ENCODE measurements around the gene CHD3. TPM values are rescaled to one million over a fixed set of nuclear protein-coding genes. Genes with fewer than 3 reads are reported as not detected.

CHD3 gene
- total and polyA plus RNA-seq, 2 of the 13 experiments (the other 11 are each of a cell fraction or from before 2014, with no cell fraction given) = 2.7 to 3.7 TPM

DNA sequence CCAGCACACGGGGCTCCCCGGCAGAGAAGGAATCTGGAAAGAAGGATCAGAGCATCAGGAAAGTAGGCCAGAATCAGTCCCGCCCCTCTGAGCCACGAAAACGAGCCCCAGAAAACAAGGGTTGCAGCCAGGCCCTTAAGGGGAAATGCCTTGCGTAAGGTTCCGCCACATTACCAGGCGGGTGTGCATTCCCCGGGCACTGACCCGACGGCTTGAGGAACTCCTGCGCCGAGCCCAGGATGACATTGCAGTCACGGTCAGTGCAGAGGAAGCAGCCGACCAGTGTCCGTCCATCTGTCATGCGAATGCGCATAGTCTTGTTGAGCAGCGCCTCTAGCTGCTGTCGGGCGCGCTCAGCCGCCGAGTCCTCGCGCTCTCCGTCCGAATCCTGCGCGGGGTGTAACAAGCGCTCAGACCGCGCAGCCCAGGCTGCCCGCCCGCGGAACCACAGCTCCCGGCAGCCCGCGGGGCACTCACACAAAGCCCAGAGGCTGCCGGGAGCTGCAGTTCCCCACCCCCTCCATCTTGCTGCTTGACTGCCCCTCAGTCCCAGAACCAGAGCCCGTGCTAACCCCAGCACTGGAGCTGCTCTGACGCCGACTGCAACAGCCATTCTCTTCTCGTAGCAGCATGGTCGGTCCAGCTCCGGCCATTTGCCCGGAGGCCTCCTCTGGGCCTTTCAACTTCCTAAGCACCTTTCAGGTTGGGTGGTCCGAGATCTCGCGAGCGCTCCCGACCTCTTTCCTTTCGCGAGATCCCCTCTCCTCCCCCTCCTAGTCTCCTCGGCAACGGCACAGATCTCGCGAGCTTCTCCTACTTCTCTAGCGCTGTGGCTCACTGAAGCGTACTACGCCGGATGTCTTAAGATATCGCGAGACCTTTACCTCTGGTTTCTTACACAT lies 31.5 kb upstream of the CHD3 start, which contains the start of gene NAA38 (continued):
- TF ChIP-seq TFDP2 (CRISPR knock-in tag; IDR thresholded peaks at IDR 0.05) (peak; percentile 84), ZNF264 (CRISPR knock-in tag; IDR thresholded peaks at IDR 0.05) (0 out of 2 replicates have a peak, but pooled peaks have one; percentile 52), NPAS2 (CRISPR knock-in tag; IDR thresholded peaks at IDR 0.05; ENCODE audit: borderline replicate concordance) (no peak), CEBPB (IDR thresholded peaks at IDR 0.05; ENCODE audit: borderline replicate concordance, low read depth, low read length) (no peak), ZNF256 (CRISPR knock-in tag; conservative IDR thresholded peaks at IDR 0.05) (0 out of 2 replicates have a peak, but pooled peaks have one; percentile 76), BATF2 (CRISPR knock-in tag; IDR thresholded peaks at IDR 0.05) (no peak), ZNF383 (CRISPR knock-in tag; IDR thresholded peaks at IDR 0.05; ENCODE audit: borderline replicate concordance) (no peak), PHF21A (CRISPR knock-in tag; IDR thresholded peaks at IDR 0.05) (peak; percentile 1; the same call in 1 of the 2 replicates), JDP2 (CRISPR knock-in tag; IDR thresholded peaks at IDR 0.05; ENCODE audit: borderline replicate concordance) (no peak), ZNF329 (CRISPR knock-in tag; IDR thresholded peaks at IDR 0.05; ENCODE audit: low read depth) (no peak), CAMTA2 (CRISPR knock-in tag; IDR thresholded peaks at IDR 0.05; ENCODE audit: borderline replicate concordance) (no peak), BCL3 (CRISPR knock-in tag; IDR thresholded peaks at IDR 0.05) (no peak; the same call in 1 of the 2 replicates), SP4 (CRISPR knock-in tag; IDR thresholded peaks at IDR 0.05) (no peak)
- TF ChIP-seq, protein P1, sequence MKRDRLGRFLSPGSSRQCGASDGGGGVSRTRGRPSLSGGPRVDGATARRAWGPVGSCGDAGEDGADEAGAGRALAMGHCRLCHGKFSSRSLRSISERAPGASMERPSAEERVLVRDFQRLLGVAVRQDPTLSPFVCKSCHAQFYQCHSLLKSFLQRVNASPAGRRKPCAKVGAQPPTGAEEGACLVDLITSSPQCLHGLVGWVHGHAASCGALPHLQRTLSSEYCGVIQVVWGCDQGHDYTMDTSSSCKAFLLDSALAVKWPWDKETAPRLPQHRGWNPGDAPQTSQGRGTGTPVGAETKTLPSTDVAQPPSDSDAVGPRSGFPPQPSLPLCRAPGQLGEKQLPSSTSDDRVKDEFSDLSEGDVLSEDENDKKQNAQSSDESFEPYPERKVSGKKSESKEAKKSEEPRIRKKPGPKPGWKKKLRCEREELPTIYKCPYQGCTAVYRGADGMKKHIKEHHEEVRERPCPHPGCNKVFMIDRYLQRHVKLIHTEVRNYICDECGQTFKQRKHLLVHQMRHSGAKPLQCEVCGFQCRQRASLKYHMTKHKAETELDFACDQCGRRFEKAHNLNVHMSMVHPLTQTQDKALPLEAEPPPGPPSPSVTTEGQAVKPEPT (CRISPR knock-in tag; IDR thresholded peaks at IDR 0.05; ENCODE audit: low read depth) = no peak
- TF ChIP-seq, protein P2, sequence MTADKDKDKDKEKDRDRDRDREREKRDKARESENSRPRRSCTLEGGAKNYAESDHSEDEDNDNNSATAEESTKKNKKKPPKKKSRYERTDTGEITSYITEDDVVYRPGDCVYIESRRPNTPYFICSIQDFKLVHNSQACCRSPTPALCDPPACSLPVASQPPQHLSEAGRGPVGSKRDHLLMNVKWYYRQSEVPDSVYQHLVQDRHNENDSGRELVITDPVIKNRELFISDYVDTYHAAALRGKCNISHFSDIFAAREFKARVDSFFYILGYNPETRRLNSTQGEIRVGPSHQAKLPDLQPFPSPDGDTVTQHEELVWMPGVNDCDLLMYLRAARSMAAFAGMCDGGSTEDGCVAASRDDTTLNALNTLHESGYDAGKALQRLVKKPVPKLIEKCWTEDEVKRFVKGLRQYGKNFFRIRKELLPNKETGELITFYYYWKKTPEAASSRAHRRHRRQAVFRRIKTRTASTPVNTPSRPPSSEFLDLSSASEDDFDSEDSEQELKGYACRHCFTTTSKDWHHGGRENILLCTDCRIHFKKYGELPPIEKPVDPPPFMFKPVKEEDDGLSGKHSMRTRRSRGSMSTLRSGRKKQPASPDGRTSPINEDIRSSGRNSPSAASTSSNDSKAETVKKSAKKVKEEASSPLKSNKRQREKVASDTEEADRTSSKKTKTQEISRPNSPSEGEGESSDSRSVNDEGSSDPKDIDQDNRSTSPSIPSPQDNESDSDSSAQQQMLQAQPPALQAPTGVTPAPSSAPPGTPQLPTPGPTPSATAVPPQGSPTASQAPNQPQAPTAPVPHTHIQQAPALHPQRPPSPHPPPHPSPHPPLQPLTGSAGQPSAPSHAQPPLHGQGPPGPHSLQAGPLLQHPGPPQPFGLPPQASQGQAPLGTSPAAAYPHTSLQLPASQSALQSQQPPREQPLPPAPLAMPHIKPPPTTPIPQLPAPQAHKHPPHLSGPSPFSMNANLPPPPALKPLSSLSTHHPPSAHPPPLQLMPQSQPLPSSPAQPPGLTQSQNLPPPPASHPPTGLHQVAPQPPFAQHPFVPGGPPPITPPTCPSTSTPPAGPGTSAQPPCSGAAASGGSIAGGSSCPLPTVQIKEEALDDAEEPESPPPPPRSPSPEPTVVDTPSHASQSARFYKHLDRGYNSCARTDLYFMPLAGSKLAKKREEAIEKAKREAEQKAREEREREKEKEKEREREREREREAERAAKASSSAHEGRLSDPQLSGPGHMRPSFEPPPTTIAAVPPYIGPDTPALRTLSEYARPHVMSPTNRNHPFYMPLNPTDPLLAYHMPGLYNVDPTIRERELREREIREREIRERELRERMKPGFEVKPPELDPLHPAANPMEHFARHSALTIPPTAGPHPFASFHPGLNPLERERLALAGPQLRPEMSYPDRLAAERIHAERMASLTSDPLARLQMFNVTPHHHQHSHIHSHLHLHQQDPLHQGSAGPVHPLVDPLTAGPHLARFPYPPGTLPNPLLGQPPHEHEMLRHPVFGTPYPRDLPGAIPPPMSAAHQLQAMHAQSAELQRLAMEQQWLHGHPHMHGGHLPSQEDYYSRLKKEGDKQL (CRISPR knock-in tag; IDR thresholded peaks at IDR 0.05; ENCODE audit: low read depth) = no peak
